Mammary epithelial cell (primary cell): ENCODE results near the gene SLCO3A1.

Experiments used
- CTCF ChIP-seq, 2 donors: IDR thresholded peaks in 1 of 2; conservative IDR thresholded peaks in 1 of 2; 2 replicates each; pipeline ENCODE4 v1.5.1; 2011 to 2012; ENCODE audit warnings: inconsistent platforms in 2 of 2, low read length in 2 of 2, mild to moderate bottlenecking in 2 of 2, control low read depth in 1 of 2, low read depth in 1 of 2; ENCODE audit not compliant: insufficient read depth in 1 of 2; ENCODE audit errors: extremely low read depth in 1 of 2
- EZH2 ChIP-seq: IDR thresholded peaks from 2 replicates; pipeline ENCODE4 v1.6.1; 2012; ENCODE audit warnings: low read length, inconsistent platforms, borderline replicate concordance

GRCh38 chr15:92023965-92024364, 170.5 kb downstream of the SLCO3A1 start:
- TF ChIP-seq CTCF (conservative IDR thresholded peaks at IDR 0.05 in 1 of 2, IDR thresholded peaks at IDR 0.05 in 1 of 2; ENCODE audit: extremely low read depth in 1 of 2, insufficient read depth in 1 of 2, low read depth in 1 of 2, low read length in 2 of 2) (no peak), EZH2 (no peak)
